ENCODE results near the gene CGB3. TPM values are rescaled to one million over a fixed set of nuclear protein-coding genes. Genes with fewer than 3 reads are reported as not detected.

Gene CGB3
- total and polyA plus RNA-seq, 2 of the 4 experiments (the other 2 are of a cell fraction): not detected

- no peak for TF ChIP-seq CTCF (conservative IDR thresholded peaks at IDR 0.05; ENCODE audit: low read depth, low read length)
These were observed 12.9 kb downstream of the CGB3 start (continued) for GRCh38 chr19:49011194-49011593.

- Histone ChIP-seq H2BK15ac (ENCODE audit: low read depth, low read length) (no peak overlapping the region), H3K36me3 (ENCODE audit: control insufficient read depth, insufficient read depth, low read length) (peaks cover 66% of the 10 kb centered on the region), H3K18ac (ENCODE audit: low read depth, low read length) (no peak overlapping the region), H3K27me3 (ENCODE audit: control insufficient read depth, insufficient read depth, low read length) (no peaks in the 10 kb centered on the region), H4K91ac (ENCODE audit: insufficient read depth, low read depth, low read length) (no peak overlapping the region), H3K9me1 (ENCODE audit: insufficient read depth, low read length) (peaks cover 2% of the 10 kb centered on the region; the same call in 1 of the 2 replicates), H3K27ac (ENCODE audit: insufficient read depth, low read length) (no peak overlapping the region), H3K14ac (replicated peaks; ENCODE audit: low read depth, low read length) (no peak overlapping the region), H4K8ac (ENCODE audit: low read depth in 2 of 2, low read length in 2 of 2) (no peak overlapping the region), H2AFZ (replicated peaks; ENCODE audit: low read length, poor library complexity) (no peak overlapping the region), H2BK20ac (ENCODE audit: low read depth, low read length) (no peak overlapping the region), H2AK9ac (replicated peaks; ENCODE audit: low read depth, low read length, poor library complexity) (peak overlapping the region; percentile 55), H2AK5ac (ENCODE audit: low read depth, low read length) (no peak overlapping the region), H3K4me1 (ENCODE audit: control insufficient read depth, insufficient read depth, low read length) (no peaks in the 10 kb centered on the region), H3K9me3 (ENCODE audit: control insufficient read depth, insufficient read depth, low read length) (no peaks in the 10 kb centered on the region), H3K4ac (ENCODE audit: low read depth, low read length) (no peak overlapping the region), H2BK5ac (ENCODE audit: low read depth, low read length, poor library complexity, severe bottlenecking) (no peak overlapping the region), H2BK120ac (ENCODE audit: low read depth, low read length) (no peak overlapping the region), H3K23ac (ENCODE audit: low read depth, low read length) (no peak overlapping the region), H3K79me1 (ENCODE audit: low read depth in 1 of 2, low read length in 2 of 2) (peaks cover 0 to 3% of the 10 kb centered on the region in 2 experiments; a peak in 1 of 4 replicates), H3K4me3 (ENCODE audit: insufficient read depth, low read depth, low read length) (no peak overlapping the region), H4K5ac (ENCODE audit: low read depth, low read length) (no peak overlapping the region), H3K56ac (ENCODE audit: extremely low read depth, insufficient read depth, low read length) (no peak overlapping the region), H4K20me1 (ENCODE audit: insufficient read depth, low read length) (no peaks in the 10 kb centered on the region; the same call in 1 of the 2 replicates), H3K9ac (ENCODE audit: low read depth, low read length) (no peak overlapping the region), H3K4me2 (ENCODE audit: low read depth, low read length) (no peak overlapping the region)
- intact Hi-C loops (cut with micrococcal nuclease) (no loop called here), dilution Hi-C loops (cut with HindIII; ENCODE audit: low sequenced_read_pairs, unreplicated experiment) (no loop called here), in situ Hi-C loops (cut with MboI; ENCODE audit: low sequenced_read_pairs) (no loop called here)
- no TSS peak for BruUV-seq (replicated peaks)
- POLR2A ChIA-PET (ENCODE audit: unreplicated experiment): no interaction called here
- DNase-seq (no peak), ATAC-seq (ENCODE audit: low read depth) (no peak)
- WGBS, 2 experiments (ENCODE audit: extremely low coverage in 2 of 2, insufficient read length in 1 of 2): 92% methylated on average over 8 of the region's 18 CpGs; no CpG with 5 or more reads in 1 of the 2 experiments
- CTCF ChIA-PET: no interaction called here
- no peak for TF ChIP-seq CTCF (conservative IDR thresholded peaks at IDR 0.05; ENCODE audit: low read depth, low read length)
- TF ChIP-seq RCOR1 (IDR thresholded peaks at IDR 0.05; ENCODE audit: insufficient replicate concordance, low read length): no peak
- no peak for TF ChIP-seq MXI1 (IDR thresholded peaks at IDR 0.05; ENCODE audit: borderline replicate concordance, low read depth, low read length)
- TF ChIP-seq RAD21 (IDR thresholded peaks at IDR 0.05; ENCODE audit: low read length): no peak
- no peak for TF ChIP-seq NFE2L2 (IDR thresholded peaks at IDR 0.05; ENCODE audit: low read depth, low read length)
- no peak for TF ChIP-seq MAZ (IDR thresholded peaks at IDR 0.05; ENCODE audit: borderline replicate concordance, low read depth, low read length)
- TF ChIP-seq POLR2A (IDR thresholded peaks at IDR 0.05; ENCODE audit: low read depth, low read length): no peak
- no peak for TF ChIP-seq CEBPB (IDR thresholded peaks at IDR 0.05; ENCODE audit: low read depth, low read length)
- TF ChIP-seq MAFK (IDR thresholded peaks at IDR 0.05; ENCODE audit: low read depth, low read length): no peak
- no peak for TF ChIP-seq USF2 (IDR thresholded peaks at IDR 0.05; ENCODE audit: low read depth, low read length)
- TF ChIP-seq SMC3 (IDR thresholded peaks at IDR 0.05; ENCODE audit: low read depth, low read length): no peak
These were observed 13.7 kb downstream of the CGB3 start for GRCh38 chr19:49010453-49010852.

Data from IMR-90 (cell line).